Thoracic aorta (tissue), 2 donors: ENCODE results near the gene SHOC1. TPM values are rescaled to one million over a fixed set of nuclear protein-coding genes. Genes with fewer than 3 reads are reported as not detected.

Experiments
- ATAC-seq: fragments of 150-250 bp; one replicate; pipeline ENCODE4 v1.8.0; 2017; ENCODE audit warnings: low read depth; ENCODE audit not compliant: insufficient number of reproducible peaks, low FRiP score
- DNase-seq: peaks from one replicate; pipeline ENCODE4 v3.0.0-alpha.2; 2020; ENCODE audit warnings: low spot score
- H3K27ac ChIP-seq, 2 donors: fragments of 200-600 bp; sonication (generic); 1 replicate in 1 of 2; 2 replicates in 1 of 2; pipeline ENCODE4 v1.5.1; 2016; ENCODE audit warnings: mild to moderate bottlenecking in 2 of 2, moderate library complexity in 2 of 2
- H3K27me3 ChIP-seq: fragments of 200-600 bp; sonication (generic); replicated peaks from 2 replicates; pipeline ENCODE4 v1.6.0; 2016; ENCODE audit warnings: mild to moderate bottlenecking; ENCODE audit not compliant: insufficient read depth
- H3K36me3 ChIP-seq: fragments of 200-600 bp; sonication (generic); one replicate; pipeline ENCODE4 v1.5.1; 2016
- H3K4me1 ChIP-seq, 2 donors: fragments of 200-600 bp; sonication (generic); 1 replicate in 1 of 2; 2 replicates in 1 of 2; pipeline versions ENCODE4 v1.5.1 to v1.6.0; 2016; ENCODE audit warnings: low read depth in 2 of 2, mild to moderate bottlenecking in 1 of 2; ENCODE audit not compliant: control insufficient read depth in 1 of 2
- H3K4me3 ChIP-seq: fragments of 200-600 bp; sonication (generic); 2 replicates; pipeline ENCODE4 v1.5.1; 2016; ENCODE audit warnings: mild to moderate bottlenecking
- H3K9me3 ChIP-seq: fragments of 200-600 bp; sonication (generic); 2 replicates; pipeline ENCODE4 v1.5.1; 2016
- CTCF ChIP-seq: fragments of 200-600 bp; sonication (generic); IDR thresholded peaks from one replicate; pipeline ENCODE4 v1.5.1; 2019; ENCODE audit warnings: antibody characterized with exemption
- total RNA-seq, 2 donors: library from RNA; depleted of rRNA; stranded (reverse); fragments of >200 nt; gene quantifications; one replicate each; pipeline versions ENCODE4 v1.1.0 to v1.2.3, GENCODE V29; 2016

The SHOC1 gene
- total RNA-seq, 2 donors from 2014 or later, result not detected

DNA sequence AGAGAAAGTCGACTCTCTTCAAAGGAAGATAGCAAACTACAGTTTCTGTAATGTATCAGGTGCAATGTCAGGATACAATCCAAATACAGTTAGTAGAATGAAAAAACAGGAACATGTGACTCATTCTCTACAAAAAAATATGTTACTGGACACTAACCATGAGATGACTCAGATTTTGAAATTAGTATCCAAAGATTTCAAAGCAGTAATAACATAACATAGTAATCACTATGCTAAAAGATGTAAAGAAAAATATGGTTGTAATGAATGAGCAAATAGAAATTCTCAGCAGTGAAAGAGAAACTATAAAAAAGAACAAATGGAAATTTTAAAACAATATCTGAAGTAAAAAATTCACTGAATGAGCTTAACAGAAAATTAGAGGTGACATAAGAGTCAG is 42.3 kb downstream of the SHOC1 start:
- no peak overlapping the region for H3K4me3 ChIP-seq
- DNase-seq (no peak), ATAC-seq (no peak)
- no peaks in the 10 kb centered on the region for H3K27me3 ChIP-seq
- no peaks in the 10 kb centered on the region for H3K4me1 ChIP-seq
- H3K36me3 ChIP-seq, result no peaks in the 10 kb centered on the region
- peaks cover 6% of the 10 kb centered on the region for H3K9me3 ChIP-seq
- no peak for TF ChIP-seq CTCF
- H3K27ac ChIP-seq, result no peak overlapping the region

Other genes starting within 250 kb of the SHOC1 start
- 10 to 100 TPM; 20.2 to 34.4 TPM for gene PTGR1, start 195.3 kb downstream of the SHOC1 start, total RNA-seq
- gene DNAJC25, start 163.6 kb downstream of the SHOC1 start, total RNA-seq, result 10 to 100 TPM in 1 of 2 donors, 1 to 10 TPM in 1; 9.5 to 10.2 TPM
- gene GNG10, start 133.3 kb downstream of the SHOC1 start, total RNA-seq, result 10 to 100 TPM; 66.1 to 93.1 TPM
- gene UGCG, start 101.9 kb upstream of the SHOC1 start, total RNA-seq, result 10 to 100 TPM; 17.9 to 87.8 TPM